SH-SY5Y (cell line): ENCODE data around the gene AP1S3.

ENCODE experiments used
- GATA2 ChIP-seq: IDR thresholded peaks from 2 replicates; pipeline ENCODE4 v1.6.1; 2011; ENCODE audit warnings: mild to moderate bottlenecking, low read depth, low read length
- GATA3 ChIP-seq: IDR thresholded peaks from 2 replicates; pipeline ENCODE4 v1.6.1; 2011; ENCODE audit warnings: low read depth, mild to moderate bottlenecking, low read length, moderate library complexity

DNA sequence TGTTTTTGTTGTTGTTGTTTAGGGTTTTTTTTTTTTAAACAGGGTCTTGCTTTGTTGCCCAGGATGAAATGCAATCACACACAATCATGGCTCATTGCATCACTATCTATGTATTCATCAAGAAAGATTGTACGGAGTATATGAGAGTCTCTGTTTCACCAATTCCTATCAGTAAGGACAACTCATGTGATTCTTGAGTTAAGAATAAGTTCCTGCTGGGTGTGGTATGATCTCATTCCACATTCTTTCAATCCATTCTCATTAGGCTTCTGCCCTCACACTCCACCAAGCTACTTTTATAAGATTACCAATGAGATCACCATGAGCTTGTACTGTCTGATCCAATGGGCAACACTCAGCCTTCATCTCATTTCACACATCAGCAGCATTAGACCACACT, 9.1 kb upstream of the AP1S3 start:
- no peak for TF ChIP-seq GATA2
- TF ChIP-seq GATA3, result no peak
